ENCODE results near the gene SOX1. TPM values are rescaled to one million over a fixed set of nuclear protein-coding genes. Genes with fewer than 3 reads are reported as not detected.
A peak's percentile ranks its signal among the peaks of the same experiment; 100 is the strongest.

Gene SOX1
- total RNA-seq, 2 donors from 2014 or later: 0.08 TPM; not detected in 1

DNA sequence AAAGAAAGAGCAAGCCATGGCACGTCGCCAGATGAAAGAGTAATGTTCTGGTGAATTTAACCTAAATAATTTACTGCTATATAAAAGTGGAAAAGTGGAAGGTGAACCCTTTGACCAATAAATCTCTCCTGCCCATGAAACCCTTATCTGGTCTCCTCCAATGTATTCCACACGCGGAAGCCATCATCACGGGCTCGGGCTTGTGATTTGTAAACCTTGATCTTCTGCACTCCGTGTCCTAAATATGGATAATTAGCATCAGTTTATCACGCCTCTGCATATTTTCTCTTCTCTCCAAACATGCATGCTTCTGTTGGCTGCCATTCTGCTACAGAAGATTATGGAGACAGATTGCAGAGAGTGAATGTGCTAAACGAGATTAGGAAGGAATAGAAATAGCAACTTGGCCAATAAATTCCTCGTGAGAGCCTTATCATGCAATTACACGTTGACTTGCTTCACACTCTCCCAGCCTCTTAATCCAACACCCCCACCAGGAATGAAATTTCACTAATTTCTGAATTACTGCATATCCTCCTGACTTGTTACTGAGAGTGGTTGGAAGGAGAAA, 34.5 kb downstream of the SOX1 start:
- ATAC-seq (no peak), DNase-seq (no peak)
- intact Hi-C loops (cut with DNase I, micrococcal nuclease): no loop called here

DNA sequence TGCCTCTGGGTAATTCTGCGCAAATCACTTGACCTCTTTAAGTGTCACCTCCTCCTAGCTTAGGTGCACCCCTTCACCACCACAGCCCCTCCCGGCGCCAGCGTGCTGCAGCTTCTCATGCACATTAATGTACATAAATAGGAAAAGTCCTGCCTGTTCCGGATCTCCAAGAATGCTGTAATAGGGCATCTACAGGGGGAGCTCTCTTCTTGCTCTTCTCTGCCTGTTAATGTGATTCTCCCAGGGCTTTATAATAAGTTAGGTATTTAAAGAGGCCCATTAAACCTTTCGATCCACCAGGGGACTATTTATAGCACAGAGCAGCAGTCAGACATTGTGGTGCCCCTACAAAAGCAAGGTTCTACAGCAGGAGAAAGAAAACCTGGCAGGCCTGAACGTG, 35.3 kb downstream of the SOX1 start:
- DNase-seq: no peak
- ATAC-seq: peak; percentile 92
- intact Hi-C loops (cut with DNase I, micrococcal nuclease): no loop called here

DNA sequence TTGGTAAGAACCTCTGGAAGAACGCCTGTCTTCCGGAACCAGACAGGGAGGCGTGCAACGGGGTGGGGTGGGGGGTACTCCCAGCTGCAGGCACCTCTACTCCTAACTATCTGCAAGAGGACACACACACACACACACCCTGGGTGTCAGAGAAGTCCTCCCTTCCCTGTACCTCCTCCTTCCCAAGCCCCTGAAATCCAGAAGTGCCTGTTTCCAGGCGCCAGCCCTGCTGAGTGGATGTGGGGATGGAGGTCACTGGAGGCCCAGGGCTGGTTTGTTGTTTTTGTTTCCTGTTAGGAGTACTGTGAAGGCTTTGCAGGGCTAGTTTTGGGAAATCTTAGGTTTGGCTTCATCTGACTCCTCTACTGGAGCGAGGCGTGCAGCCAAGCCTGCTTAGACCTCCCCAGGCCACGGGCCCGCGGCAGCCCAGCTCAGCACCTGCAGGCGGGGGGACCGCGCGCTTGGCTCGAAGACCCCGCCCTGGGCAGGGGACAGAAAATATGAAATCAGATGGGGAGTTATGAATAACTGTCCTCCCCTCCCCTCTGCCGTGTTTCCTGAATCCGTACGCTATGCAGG, 36.4 kb downstream of the SOX1 start:
- no peak for ATAC-seq
- DNase-seq: no peak
- intact Hi-C loops (cut with DNase I, micrococcal nuclease): no loop called here

DNA sequence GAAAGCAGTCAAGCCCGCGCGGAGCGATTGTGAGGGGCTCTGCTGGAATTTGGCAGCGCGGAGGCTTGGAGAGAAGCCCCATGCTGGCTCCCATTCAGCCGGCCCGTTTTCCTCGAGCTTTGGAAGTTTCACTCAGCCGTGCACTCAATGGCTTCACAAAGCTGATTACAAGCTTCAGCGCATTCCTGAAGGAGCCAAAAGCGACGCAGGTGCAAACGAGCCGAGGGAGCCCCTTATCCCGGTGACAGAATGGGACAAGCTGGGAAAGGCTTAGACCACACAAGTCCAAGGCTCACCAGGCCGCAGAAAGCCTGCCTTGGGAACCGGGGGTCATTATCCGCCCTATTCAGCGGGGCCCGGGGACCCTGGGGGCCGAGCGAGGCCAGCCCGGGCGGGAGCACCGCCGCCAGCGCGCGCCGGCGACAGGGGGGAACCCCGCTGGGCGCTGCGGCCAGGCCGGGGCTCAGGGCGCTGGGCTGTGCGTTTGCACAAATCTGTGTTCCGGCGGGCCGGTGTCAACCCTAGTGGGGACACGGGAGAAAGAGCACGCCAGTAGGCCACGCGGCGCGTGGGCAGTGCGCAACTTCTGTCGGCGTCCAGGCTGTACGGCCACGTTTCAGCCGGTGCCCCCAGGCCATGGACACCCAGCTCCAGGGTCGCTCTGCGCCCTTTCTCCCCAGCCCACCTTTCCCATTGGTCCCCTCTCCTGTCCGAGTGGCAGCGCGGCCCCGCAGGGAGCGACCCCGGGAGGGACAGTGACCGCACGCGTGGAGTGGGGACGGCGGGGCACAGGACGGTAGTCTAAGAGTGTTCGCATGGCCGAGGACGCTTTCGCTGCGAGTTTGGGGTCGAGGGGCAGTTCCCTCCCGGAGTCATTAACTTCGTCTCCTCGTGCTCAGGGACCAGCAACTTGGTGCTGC, 37.3 kb downstream of the SOX1 start:
- DNase-seq (no peak), ATAC-seq (no peak)
- intact Hi-C loops (cut with DNase I, micrococcal nuclease): no loop called here

DNA sequence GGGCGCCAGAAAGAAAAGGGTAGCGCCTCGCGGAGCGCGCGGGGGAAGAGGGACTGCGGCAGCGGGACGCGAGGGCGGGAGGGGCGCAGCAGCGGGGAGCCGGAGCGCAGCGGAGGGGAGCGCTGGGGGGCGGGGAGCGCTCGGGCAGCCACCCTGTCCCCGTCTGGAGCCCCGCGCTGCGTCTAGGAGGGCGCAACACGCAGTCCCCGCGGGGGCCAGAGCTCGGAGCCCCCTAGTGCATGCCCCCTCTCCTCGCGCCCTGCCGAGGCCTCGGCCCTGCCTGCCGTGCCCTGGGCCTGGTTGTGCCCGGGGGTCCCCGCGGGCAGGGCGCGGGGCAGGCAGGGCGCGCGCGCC, 37.9 kb downstream of the SOX1 start:
- ATAC-seq (no peak), DNase-seq (no peak)
- intact Hi-C loops (cut with DNase I, micrococcal nuclease): no loop called here

DNA sequence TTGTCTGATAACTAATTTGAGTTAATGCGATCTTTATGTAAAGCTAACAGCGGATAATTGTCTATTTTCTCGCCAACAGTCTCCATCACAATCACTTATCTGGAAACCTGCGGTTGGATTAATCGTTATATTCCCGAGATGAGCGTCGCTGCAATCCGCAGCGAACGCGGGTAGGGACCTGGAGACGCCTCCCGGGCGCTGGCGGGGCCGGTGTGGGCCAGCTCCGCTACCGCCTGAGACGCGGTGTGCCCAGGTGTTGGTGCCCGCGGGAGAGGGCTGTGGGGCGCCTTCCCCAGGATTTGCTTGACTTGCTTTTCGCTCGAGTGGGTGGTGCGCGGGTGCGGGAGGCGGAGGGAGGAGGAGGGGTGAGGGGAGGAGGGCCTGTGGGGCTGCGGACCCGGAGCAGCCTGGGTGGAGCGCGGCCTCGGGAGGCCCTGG, 38.3 kb downstream of the SOX1 start:
- DNase-seq (no peak), ATAC-seq (no peak)
- intact Hi-C loops (cut with DNase I, micrococcal nuclease): no loop called here

DNA sequence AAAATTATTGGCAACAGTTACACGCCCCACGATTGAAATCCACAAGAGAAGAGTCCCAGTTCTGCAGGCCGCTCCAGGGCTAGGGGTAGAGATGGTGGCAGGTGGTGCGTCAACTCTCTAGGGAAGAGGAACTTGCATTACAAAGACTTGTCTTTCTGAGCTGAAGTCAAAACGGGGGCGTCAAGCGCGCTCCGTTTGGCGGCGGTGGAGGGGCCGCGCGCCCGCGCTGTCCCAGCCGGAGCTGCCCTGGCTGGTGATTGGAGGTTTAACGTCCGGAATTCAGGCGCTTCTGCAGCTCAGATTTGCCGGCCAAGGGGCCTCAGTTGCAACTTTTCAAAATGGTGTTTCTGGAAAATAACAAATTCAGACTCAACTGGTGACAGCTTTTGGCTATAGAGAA, 38.9 kb downstream of the SOX1 start:
- ATAC-seq: no peak
- no peak for DNase-seq
- intact Hi-C loops (cut with DNase I, micrococcal nuclease): no loop called here

GRCh38 chr13:112106478-112107141, 39.7 kb downstream of the SOX1 start:
- ATAC-seq: no peak
- no peak for DNase-seq
- intact Hi-C loops (cut with DNase I, micrococcal nuclease): no loop called here

DNA sequence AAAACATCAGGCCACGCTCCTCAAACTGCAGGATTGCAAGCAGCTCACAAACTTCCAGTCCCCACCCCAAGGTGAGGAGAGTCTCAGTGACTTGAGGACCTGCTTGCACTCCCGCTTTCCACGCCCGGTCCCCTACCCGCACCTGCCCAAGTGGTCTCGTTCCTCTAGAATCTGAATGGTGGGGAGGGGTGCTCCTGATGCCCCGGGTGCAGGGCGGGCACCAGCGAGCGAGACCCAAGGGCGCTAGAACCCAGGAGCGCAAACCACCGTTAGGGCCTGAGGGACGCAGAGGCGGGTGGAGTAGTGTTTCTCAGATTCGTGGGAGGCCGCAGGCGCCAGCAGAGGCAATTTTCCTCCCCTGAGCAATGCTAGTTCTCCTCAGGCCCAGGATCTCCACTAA, 40.3 kb downstream of the SOX1 start:
- intact Hi-C loops (cut with DNase I, micrococcal nuclease): no loop called here
- ATAC-seq: no peak
- no peak for DNase-seq

GRCh38 chr13:112110479-112110878, 43.5 kb downstream of the SOX1 start:
- ATAC-seq (no peak), DNase-seq (no peak)
- intact Hi-C loops (cut with DNase I, micrococcal nuclease): no loop called here

DNA sequence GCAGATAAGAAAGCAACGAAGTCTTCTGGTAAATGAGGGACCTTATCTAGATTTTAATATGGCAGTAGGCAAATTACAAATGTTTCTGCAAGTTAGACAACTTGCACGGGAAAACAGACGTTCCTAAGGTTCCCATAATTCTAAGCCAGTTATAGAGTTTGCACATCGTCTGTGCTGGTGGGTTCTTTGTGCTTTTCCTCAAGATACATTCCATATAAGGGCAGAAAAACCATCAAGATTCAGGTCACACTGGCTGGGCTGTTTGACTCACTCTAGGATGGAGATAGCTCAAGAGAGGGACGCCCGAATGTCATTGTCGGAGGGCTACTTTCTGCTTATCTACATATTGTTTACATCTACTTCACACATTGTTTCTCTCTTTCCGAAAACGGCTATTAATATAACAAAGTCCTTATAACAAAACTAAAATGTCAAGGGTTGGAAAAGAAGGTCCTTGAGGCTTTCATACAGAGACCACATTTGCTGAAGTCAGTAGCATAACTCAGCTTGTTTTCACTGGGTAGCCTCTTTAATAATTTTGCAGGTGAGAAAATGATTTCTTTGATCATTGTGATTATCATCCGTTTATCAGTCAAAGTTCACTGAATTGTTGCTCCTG, 44.4 kb downstream of the SOX1 start:
- intact Hi-C loops (cut with DNase I, micrococcal nuclease): no loop called here
- DNase-seq (no peak), ATAC-seq (no peak)

DNA sequence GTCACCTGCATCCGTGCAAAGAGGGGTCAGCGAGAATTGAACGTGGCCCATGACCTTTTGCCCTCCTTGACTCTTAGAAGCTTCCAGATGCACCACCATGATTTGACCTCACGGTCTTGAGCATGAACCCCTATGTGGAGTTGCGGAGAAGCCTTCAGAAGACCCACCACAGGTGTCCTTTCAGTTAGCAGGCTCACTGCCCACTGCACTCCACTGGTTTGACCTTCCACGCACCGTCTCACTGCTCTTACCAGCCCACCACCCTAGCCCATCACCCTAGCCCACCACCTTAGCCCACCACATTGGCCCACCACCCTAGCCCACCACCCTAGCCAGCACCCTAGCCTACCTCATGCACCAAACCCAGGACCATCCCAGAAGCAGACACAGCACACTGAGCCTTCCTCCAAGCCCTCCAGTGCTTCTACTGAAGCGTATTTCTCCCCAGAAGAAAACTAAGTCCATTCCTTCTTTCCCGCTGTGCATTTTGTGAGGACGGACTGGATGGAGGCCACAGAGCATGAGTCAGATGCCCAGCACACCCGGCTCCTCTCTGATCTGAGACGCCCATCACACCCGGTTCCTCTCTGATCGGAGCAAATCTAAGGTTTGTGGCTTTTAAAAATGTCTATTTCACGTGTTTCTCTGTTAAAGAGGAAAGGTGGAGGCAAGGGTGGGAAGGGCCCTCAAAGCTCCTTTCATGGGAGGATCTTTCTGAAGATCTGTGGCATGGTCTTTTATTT, 45.8 kb downstream of the SOX1 start:
- intact Hi-C loops (cut with DNase I, micrococcal nuclease): no loop called here
- ATAC-seq (peak; percentile 55), DNase-seq (no peak)

DNA sequence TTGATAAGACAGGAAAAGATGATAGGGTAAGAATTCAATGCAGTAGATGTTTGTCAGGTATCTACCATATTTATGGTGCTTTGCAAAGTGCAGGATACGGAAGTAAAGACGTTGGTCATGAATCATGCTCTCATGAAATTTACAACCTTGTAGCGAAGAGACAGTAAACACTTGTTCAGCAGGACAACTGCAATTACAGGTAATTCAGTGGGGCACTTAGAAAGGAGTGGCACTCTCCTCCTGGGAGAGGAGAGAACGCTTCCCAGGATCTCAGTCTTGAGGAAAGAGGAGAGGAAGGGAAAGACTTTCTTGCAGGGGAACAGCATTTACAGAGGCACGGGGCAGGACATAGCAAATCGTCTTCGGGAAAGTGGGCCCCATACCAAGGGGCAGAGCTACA, 46.4 kb downstream of the SOX1 start:
- DNase-seq: no peak
- intact Hi-C loops (cut with DNase I, micrococcal nuclease): no loop called here
- ATAC-seq: peak; percentile 94

GRCh38 chr13:112113851-112114250, 46.9 kb downstream of the SOX1 start:
- no peak for DNase-seq
- peak; percentile 12 for ATAC-seq
- intact Hi-C loops (cut with DNase I, micrococcal nuclease): no loop called here

GRCh38 chr13:112114391-112114790, 47.4 kb downstream of the SOX1 start:
- DNase-seq (no peak), ATAC-seq (no peak)
- intact Hi-C loops (cut with DNase I, micrococcal nuclease): no loop called here

- DNase-seq (no peak), ATAC-seq (no peak)
- intact Hi-C loops (cut with DNase I, micrococcal nuclease): no loop called here
These were observed 48.6 kb downstream of the SOX1 start for GRCh38 chr13:112115403-112116091.

DNA sequence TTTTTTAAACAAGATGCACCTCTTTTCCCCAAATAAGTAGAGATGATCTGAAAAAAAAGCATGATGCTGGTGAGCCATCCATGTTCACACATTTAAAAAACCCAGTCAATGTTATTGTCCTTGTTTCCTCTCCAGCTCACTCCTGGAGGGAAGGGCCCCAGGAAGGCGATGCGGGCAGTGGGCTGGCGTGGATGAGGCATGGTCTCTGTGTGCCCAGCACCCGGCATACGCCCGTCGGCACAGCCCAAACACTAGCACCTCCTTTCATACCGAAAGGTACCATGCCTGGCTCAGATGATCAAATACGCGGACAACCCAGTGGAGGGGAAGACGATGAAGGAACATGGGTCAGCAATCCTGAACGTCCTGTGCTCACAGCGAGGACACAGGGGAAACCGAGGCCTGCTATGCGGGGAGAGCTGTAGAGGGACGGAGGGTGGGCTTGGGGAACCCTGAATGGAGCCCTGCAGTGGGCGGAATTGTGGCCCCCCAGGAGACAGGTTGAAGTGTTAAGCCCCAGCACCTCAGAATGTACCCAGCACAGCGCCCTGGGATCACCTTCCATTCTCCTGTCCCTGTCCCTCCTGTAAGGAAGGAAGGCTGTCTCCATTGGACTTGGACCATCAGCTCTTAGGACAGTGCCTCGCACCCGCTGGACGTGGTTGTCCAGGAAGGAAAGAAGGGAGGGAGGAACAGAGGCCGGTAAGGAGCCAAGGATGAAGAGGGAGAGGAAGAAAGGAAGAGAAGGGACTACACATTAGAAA, 49.4 kb downstream of the SOX1 start:
- DNase-seq: no peak
- ATAC-seq: no peak
- intact Hi-C loops (cut with DNase I, micrococcal nuclease): no loop called here
